SK-N-SH treated with all-trans-retinoic acid at 6 μM for 48 hours (cell line): ENCODE measurements around the gene ASB18.
"Not testable (repeated sequence)": the region's sequence is repeated elsewhere in the genome, so short reads cannot be mapped to it uniquely, and the experiment has no call there.

Source experiments
- ATAC-seq: fragments of 200-7000 bp; cut with Tn5 transposase; 3 replicates; pipeline ENCODE4 v1.9.1; 2020; ENCODE audit warnings: mild to moderate bottlenecking, moderate library complexity
- CSDC2 ChIP-seq: fragments of 250-450 bp; sonication (Bioruptor Pico); IDR thresholded peaks from 2 replicates; pipeline ENCODE4 v1.5.0; 2020; ENCODE audit warnings: mild to moderate bottlenecking, moderate library complexity
- ESRRG ChIP-seq: fragments of 250-450 bp; sonication (Bioruptor Pico); IDR thresholded peaks from 2 replicates; pipeline ENCODE4 v1.6.1; 2021; ENCODE audit warnings: mild to moderate bottlenecking
- GLIS3 ChIP-seq: fragments of 250-450 bp; sonication (Bioruptor Pico); IDR thresholded peaks from 2 replicates; pipeline ENCODE4 v1.5.0; 2020; ENCODE audit warnings: mild to moderate bottlenecking, moderate library complexity
- OSR1 ChIP-seq: fragments of 250-450 bp; sonication (Bioruptor Pico); IDR thresholded peaks from 2 replicates; pipeline ENCODE4 v1.8.0; 2022; ENCODE audit warnings: moderate library complexity, mild to moderate bottlenecking, inconsistent platforms
- POU6F1 ChIP-seq: fragments of 250-450 bp; sonication (Bioruptor Pico); IDR thresholded peaks from 2 replicates; pipeline ENCODE4 v1.8.0; 2021; ENCODE audit warnings: low read depth, mild to moderate bottlenecking, moderate library complexity, borderline replicate concordance
- PPARA ChIP-seq: fragments of 250-450 bp; sonication (Bioruptor Pico); IDR thresholded peaks from 2 replicates; pipeline ENCODE4 v1.5.0; 2020; ENCODE audit warnings: mild to moderate bottlenecking, borderline replicate concordance
- RARB ChIP-seq: fragments of 250-450 bp; sonication (Bioruptor Pico); IDR thresholded peaks from 2 replicates; pipeline ENCODE4 v1.8.0; 2021; ENCODE audit warnings: mild to moderate bottlenecking, moderate library complexity
- SNAI2 ChIP-seq: fragments of 250-450 bp; sonication (Bioruptor Pico); IDR thresholded peaks from 2 replicates; pipeline ENCODE4 v1.5.0; 2020; ENCODE audit warnings: mild to moderate bottlenecking, moderate library complexity
- TCF4 ChIP-seq: fragments of 250-450 bp; sonication (Bioruptor Pico); IDR thresholded peaks from 2 replicates; pipeline ENCODE4 v1.8.0; 2021; ENCODE audit warnings: mild to moderate bottlenecking, moderate library complexity, borderline replicate concordance
- TOX ChIP-seq: fragments of 250-450 bp; sonication (Bioruptor Pico); IDR thresholded peaks from 2 replicates; pipeline ENCODE4 v1.8.0; 2021; ENCODE audit warnings: mild to moderate bottlenecking, moderate library complexity, borderline replicate concordance
- ZFP3 ChIP-seq: fragments of 250-450 bp; sonication (Bioruptor Pico); IDR thresholded peaks from 2 replicates; pipeline ENCODE4 v1.5.0; 2020; ENCODE audit warnings: mild to moderate bottlenecking, moderate library complexity
- ZNF565 ChIP-seq: fragments of 450-650 bp; formaldehyde crosslinking; conservative IDR thresholded peaks from 2 replicates; pipeline ENCODE4 v1.5.0; 2020; ENCODE audit warnings: low read depth, mild to moderate bottlenecking, moderate library complexity
- ZNF70 ChIP-seq: fragments of 450-650 bp; formaldehyde crosslinking; IDR thresholded peaks from 2 replicates; pipeline ENCODE4 v1.5.0; 2020; ENCODE audit warnings: mild to moderate bottlenecking, moderate library complexity
- ZNF8 ChIP-seq: fragments of 450-650 bp; formaldehyde crosslinking; IDR thresholded peaks from 2 replicates; pipeline ENCODE4 v1.5.0; 2020; ENCODE audit warnings: mild to moderate bottlenecking, moderate library complexity
- TF ChIP-seq, protein P1 (sequence below): fragments of 250-450 bp; sonication (Bioruptor Pico); IDR thresholded peaks from 2 replicates; pipeline ENCODE4 v1.5.1; 2020; ENCODE audit warnings: low read depth, mild to moderate bottlenecking, moderate library complexity
- TF ChIP-seq, protein P2 (sequence below): fragments of 250-450 bp; sonication (Bioruptor Pico); IDR thresholded peaks from 2 replicates; pipeline ENCODE4 v1.8.0; 2020; ENCODE audit warnings: mild to moderate bottlenecking, moderate library complexity, borderline replicate concordance
- TF ChIP-seq, protein P3 (sequence below): fragments of 250-450 bp; sonication (Bioruptor Pico); IDR thresholded peaks from 2 replicates; pipeline ENCODE4 v1.5.0; 2020; ENCODE audit warnings: mild to moderate bottlenecking, moderate library complexity
- TF ChIP-seq, protein P4 (sequence below): fragments of 250-450 bp; sonication (Bioruptor Pico); IDR thresholded peaks from 2 replicates; pipeline ENCODE4 v1.5.1; 2021; ENCODE audit warnings: mild to moderate bottlenecking, moderate library complexity

ASB18 gene

GRCh38 chr2:236290742-236291425, 26.7 kb upstream of the ASB18 start (continued):
- TF ChIP-seq, protein P1, sequence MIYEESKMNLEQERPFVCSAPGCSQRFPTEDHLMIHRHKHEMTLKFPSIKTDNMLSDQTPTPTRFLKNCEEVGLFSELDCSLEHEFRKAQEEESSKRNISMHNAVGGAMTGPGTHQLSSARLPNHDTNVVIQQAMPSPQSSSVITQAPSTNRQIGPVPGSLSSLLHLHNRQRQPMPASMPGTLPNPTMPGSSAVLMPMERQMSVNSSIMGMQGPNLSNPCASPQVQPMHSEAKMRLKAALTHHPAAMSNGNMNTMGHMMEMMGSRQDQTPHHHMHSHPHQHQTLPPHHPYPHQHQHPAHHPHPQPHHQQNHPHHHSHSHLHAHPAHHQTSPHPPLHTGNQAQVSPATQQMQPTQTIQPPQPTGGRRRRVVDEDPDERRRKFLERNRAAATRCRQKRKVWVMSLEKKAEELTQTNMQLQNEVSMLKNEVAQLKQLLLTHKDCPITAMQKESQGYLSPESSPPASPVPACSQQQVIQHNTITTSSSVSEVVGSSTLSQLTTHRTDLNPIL (CRISPR knock-in tag), result no peak

DNA sequence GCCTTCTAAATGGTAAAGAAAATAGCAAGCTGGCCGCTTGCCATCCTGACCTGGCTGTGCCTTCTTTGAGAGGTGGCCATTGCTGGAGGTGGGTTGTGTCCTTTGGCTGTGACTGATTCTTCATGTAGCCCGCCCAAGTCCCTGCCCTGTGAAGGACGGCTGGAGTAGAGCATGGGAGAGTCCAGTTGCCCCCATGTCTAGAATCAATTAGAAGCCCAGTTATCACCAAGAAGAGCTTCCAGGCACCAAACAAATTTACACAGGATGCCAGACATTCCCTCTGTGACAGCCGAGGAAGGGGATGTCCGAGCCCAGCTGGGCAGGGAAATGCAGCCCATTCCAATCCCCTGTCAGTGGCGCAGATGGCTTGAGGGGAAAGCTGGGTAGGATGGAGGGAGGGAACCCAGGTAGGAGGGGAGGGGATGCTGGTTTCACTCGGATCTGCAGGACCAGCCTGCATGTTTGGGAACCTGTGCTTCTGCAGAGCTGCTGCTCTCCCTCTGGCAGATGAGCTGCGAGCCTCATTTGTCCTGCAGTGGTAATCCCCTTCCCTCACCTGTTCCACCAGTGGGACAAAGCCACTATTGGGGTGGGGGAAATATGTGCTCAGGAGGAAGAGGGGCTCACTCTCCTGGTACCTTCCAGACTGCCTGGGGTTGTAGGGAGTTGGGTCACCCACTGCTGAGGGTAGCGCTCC, 25.7 kb upstream of the ASB18 start:
- ATAC-seq, result no peak
- no peak for TF ChIP-seq TOX (CRISPR knock-in tag)
- TF ChIP-seq TCF4, result no peak
- TF ChIP-seq, protein P2, sequence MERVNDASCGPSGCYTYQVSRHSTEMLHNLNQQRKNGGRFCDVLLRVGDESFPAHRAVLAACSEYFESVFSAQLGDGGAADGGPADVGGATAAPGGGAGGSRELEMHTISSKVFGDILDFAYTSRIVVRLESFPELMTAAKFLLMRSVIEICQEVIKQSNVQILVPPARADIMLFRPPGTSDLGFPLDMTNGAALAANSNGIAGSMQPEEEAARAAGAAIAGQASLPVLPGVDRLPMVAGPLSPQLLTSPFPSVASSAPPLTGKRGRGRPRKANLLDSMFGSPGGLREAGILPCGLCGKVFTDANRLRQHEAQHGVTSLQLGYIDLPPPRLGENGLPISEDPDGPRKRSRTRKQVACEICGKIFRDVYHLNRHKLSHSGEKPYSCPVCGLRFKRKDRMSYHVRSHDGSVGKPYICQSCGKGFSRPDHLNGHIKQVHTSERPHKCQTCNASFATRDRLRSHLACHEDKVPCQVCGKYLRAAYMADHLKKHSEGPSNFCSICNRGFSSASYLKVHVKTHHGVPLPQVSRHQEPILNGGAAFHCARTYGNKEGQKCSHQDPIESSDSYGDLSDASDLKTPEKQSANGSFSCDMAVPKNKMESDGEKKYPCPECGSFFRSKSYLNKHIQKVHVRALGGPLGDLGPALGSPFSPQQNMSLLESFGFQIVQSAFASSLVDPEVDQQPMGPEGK (CRISPR knock-in tag), result no peak
- no peak for TF ChIP-seq ESRRG
- no peak for TF ChIP-seq ZNF70 (CRISPR knock-in tag)
- TF ChIP-seq PPARA (CRISPR knock-in tag), result no peak
- TF ChIP-seq, protein P3, sequence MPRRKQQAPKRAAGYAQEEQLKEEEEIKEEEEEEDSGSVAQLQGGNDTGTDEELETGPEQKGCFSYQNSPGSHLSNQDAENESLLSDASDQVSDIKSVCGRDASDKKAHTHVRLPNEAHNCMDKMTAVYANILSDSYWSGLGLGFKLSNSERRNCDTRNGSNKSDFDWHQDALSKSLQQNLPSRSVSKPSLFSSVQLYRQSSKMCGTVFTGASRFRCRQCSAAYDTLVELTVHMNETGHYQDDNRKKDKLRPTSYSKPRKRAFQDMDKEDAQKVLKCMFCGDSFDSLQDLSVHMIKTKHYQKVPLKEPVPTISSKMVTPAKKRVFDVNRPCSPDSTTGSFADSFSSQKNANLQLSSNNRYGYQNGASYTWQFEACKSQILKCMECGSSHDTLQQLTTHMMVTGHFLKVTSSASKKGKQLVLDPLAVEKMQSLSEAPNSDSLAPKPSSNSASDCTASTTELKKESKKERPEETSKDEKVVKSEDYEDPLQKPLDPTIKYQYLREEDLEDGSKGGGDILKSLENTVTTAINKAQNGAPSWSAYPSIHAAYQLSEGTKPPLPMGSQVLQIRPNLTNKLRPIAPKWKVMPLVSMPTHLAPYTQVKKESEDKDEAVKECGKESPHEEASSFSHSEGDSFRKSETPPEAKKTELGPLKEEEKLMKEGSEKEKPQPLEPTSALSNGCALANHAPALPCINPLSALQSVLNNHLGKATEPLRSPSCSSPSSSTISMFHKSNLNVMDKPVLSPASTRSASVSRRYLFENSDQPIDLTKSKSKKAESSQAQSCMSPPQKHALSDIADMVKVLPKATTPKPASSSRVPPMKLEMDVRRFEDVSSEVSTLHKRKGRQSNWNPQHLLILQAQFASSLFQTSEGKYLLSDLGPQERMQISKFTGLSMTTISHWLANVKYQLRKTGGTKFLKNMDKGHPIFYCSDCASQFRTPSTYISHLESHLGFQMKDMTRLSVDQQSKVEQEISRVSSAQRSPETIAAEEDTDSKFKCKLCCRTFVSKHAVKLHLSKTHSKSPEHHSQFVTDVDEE (CRISPR knock-in tag), result no peak
- TF ChIP-seq, protein P4, sequence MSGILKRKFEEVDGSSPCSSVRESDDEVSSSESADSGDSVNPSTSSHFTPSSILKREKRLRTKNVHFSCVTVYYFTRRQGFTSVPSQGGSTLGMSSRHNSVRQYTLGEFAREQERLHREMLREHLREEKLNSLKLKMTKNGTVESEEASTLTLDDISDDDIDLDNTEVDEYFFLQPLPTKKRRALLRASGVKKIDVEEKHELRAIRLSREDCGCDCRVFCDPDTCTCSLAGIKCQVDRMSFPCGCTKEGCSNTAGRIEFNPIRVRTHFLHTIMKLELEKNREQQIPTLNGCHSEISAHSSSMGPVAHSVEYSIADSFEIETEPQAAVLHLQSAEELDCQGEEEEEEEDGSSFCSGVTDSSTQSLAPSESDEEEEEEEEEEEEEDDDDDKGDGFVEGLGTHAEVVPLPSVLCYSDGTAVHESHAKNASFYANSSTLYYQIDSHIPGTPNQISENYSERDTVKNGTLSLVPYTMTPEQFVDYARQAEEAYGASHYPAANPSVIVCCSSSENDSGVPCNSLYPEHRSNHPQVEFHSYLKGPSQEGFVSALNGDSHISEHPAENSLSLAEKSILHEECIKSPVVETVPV (CRISPR knock-in tag), result no peak
- no peak for TF ChIP-seq CSDC2
- no peak for TF ChIP-seq POU6F1 (CRISPR knock-in tag)
- no peak for TF ChIP-seq GLIS3 (CRISPR knock-in tag)
- no peak for TF ChIP-seq RARB
- TF ChIP-seq ZFP3 (CRISPR knock-in tag), result no peak
- no peak for TF ChIP-seq SNAI2
- no peak for TF ChIP-seq ZNF565 (CRISPR knock-in tag)

DNA sequence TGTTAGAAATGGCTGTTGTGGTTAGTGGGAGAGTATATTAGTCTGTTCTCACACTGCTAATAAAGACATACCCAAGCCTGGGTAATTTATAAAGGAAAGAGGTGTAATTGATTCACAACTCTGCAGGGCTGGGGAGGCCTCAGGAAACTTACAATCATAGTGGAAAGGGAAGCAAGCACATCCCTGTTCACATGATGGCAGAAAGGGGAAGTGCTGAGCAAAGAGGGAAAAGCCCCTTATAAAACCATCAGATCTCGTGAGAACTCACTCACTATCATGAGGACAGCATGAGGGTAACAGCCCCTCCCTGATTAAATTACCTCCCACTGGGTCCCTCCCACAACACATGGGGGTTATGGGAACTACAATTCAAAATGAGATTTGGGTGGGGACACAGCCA, 24.2 kb upstream of the ASB18 start:
- not testable (repeated sequence) for ATAC-seq

DNA sequence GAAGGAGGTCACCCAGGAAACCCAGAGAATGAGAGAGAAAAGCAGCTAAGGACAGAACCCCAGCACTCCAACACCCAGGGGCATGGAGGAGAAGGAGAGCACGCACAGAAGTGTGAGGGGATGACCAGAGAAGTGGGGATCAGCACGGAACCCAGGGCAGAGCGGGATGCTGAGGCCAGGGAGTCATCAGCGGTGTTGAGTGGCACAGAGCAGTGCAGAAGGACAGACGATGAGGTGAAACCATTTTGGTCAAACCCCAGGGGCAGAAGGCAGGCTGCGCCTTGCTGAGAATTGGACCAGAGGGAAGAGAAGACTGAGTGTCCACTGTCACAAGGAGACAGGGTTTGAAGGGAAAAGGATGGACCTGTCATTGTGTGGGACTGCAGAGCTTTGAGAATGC, 23.4 kb upstream of the ASB18 start:
- ATAC-seq, result no peak
- TF ChIP-seq, protein P1 (CRISPR knock-in tag), result no peak
- TF ChIP-seq ESRRG (no peak), PPARA (CRISPR knock-in tag) (no peak), RARB (no peak), ZNF8 (no peak), ZNF565 (CRISPR knock-in tag) (no peak), POU6F1 (CRISPR knock-in tag) (no peak), GLIS3 (CRISPR knock-in tag) (no peak), OSR1 (CRISPR knock-in tag) (no peak), TCF4 (no peak)
- TF ChIP-seq, protein P4 (CRISPR knock-in tag), result no peak
